IPS DF 4.7 (cell line): Measurements from ENCODE around the gene FERD3L.
"Not testable (repeated sequence)": the region's sequence is repeated elsewhere in the genome, so short reads cannot be mapped to it uniquely, and the experiment has no call there.

Experiments
- DNase-seq: peaks from one replicate; pipeline ENCODE4 v3.0.0-alpha.2; 2013; ENCODE audit warnings: low spot score; ENCODE audit errors: extremely low read depth

FERD3L gene

GRCh38 chr7:19144661-19145433 lies at the start of gene FERD3L:
Gene FERD3L (minus strand): TSS chr7:19145421. CDS start chr7:19145362, 59 bp downstream.
- DNase-seq, result no peak

GRCh38 chr7:19194417-19194816 lies 49.2 kb upstream of the FERD3L start:
- not testable (repeated sequence) for DNase-seq

- no peak for DNase-seq
These were observed 36.4 kb upstream of the FERD3L start for GRCh38 chr7:19181634-19182033.

- no peak for DNase-seq
These were observed 33.4 kb upstream of the FERD3L start for GRCh38 chr7:19178595-19178994.

GRCh38 chr7:19177269-19177668 lies 32.0 kb upstream of the FERD3L start:
- no peak for DNase-seq

GRCh38 chr7:19175241-19175640 lies 30.0 kb upstream of the FERD3L start:
- no peak for DNase-seq

GRCh38 chr7:19161671-19162070 lies 16.4 kb upstream of the FERD3L start:
- DNase-seq, result no peak

GRCh38 chr7:19146699-19147098 lies 1.5 kb upstream of the FERD3L start:
- no peak for DNase-seq

- no peak for DNase-seq
These were observed 354 bp upstream of the FERD3L start for GRCh38 chr7:19145434-19146115.

- DNase-seq, result no peak
These were observed 1.2 kb downstream of the FERD3L start for GRCh38 chr7:19143881-19144574.

GRCh38 chr7:19139706-19140327 lies 5.4 kb downstream of the FERD3L start:
- no peak for DNase-seq

GRCh38 chr7:19133886-19134285 lies 11.3 kb downstream of the FERD3L start:
- DNase-seq, result no peak

GRCh38 chr7:19133390-19133789 lies 11.8 kb downstream of the FERD3L start:
- DNase-seq, result no peak

GRCh38 chr7:19128856-19129255 lies 16.4 kb downstream of the FERD3L start:
- DNase-seq, result no peak

- no peak for DNase-seq
These were observed 23.1 kb downstream of the FERD3L start for GRCh38 chr7:19121977-19122588.

GRCh38 chr7:19119870-19120486 lies 25.2 kb downstream of the FERD3L start:
- no peak for DNase-seq

GRCh38 chr7:19119372-19119771 lies 25.8 kb downstream of the FERD3L start:
- no peak for DNase-seq

- no peak for DNase-seq
These were observed 26.4 kb downstream of the FERD3L start for GRCh38 chr7:19118636-19119371.

- no peak for DNase-seq
These were observed 27.2 kb downstream of the FERD3L start for GRCh38 chr7:19117870-19118608.
